ENCODE measurements around the gene SMARCAD1.

The SMARCAD1 gene

GRCh38 chr4:94216394-94216793 lies 8.7 kb downstream of the SMARCAD1 start:
- H3K36me3 ChIP-seq (ENCODE audit: control insufficient read depth in 1 of 2, insufficient read depth in 2 of 2, low read depth in 1 of 2, low read length in 2 of 2) = peaks cover 12 to 88% of the 10 kb centered on the region in 2 experiments
- H3K9ac ChIP-seq (ENCODE audit: low read length) = no peak overlapping the region
- no peak overlapping the region for H4K8ac ChIP-seq (ENCODE audit: low read length)
- no peak overlapping the region for H3K18ac ChIP-seq (ENCODE audit: low read depth in 1 of 2, low read length in 2 of 2)
- H3K9me3 ChIP-seq (ENCODE audit: control insufficient read depth, low read length) = no peaks in the 10 kb centered on the region
- no peak overlapping the region for H2AFZ ChIP-seq (ENCODE audit: low read depth, low read length)
- H4K91ac ChIP-seq (ENCODE audit: low read length) = no peak overlapping the region
- H3K4ac ChIP-seq (ENCODE audit: low read depth in 1 of 2, low read length in 2 of 2) = no peak overlapping the region
- no peak overlapping the region for H3K23ac ChIP-seq (ENCODE audit: low read length in 2 of 2)
- H3K4me3 ChIP-seq (ENCODE audit: insufficient read depth in 1 of 2, low read depth in 1 of 2, low read length in 2 of 2) = no peak overlapping the region
- H3K79me1 ChIP-seq (replicated peaks; ENCODE audit: low read length, poor library complexity, severe bottlenecking) = peaks cover 13% of the 10 kb centered on the region
- H2AK5ac ChIP-seq (ENCODE audit: low read length, severe bottlenecking) = no peak overlapping the region
- H3K4me2 ChIP-seq (ENCODE audit: low read length, poor library complexity, severe bottlenecking) = no peak overlapping the region
- WGBS = 100% methylated on average over 3 of the region's 3 CpGs
- H3K27me3 ChIP-seq (ENCODE audit: control insufficient read depth in 1 of 2, insufficient read depth in 1 of 2, low read length in 2 of 2) = no peaks in the 10 kb centered on the region
- H2BK12ac ChIP-seq (ENCODE audit: low read length in 2 of 2) = no peak overlapping the region
- H3K14ac ChIP-seq (ENCODE audit: low read length in 2 of 2) = no peak overlapping the region
- DNase-seq = no peak
- no peaks in the 10 kb centered on the region for H3K4me1 ChIP-seq (ENCODE audit: control insufficient read depth, insufficient read depth, low read depth, low read length)
- H3K27ac ChIP-seq (ENCODE audit: low read length, poor library complexity, severe bottlenecking) = no peak overlapping the region
- H2BK15ac ChIP-seq (ENCODE audit: low read depth, poor library complexity, severe bottlenecking) = no peak overlapping the region
- H2BK5ac ChIP-seq (ENCODE audit: low read depth, low read length, poor library complexity, severe bottlenecking) = no peak overlapping the region
- H2BK120ac ChIP-seq (ENCODE audit: low read depth, low read length) = no peak overlapping the region

- no peaks in the 10 kb centered on the region for H3K9me3 ChIP-seq (ENCODE audit: control insufficient read depth, low read length)
- H2BK120ac ChIP-seq (ENCODE audit: low read depth, low read length) = no peak overlapping the region
- H2BK15ac ChIP-seq (ENCODE audit: low read depth, poor library complexity, severe bottlenecking) = no peak overlapping the region
- H3K4ac ChIP-seq (ENCODE audit: low read depth in 1 of 2, low read length in 2 of 2) = no peak overlapping the region
- H3K4me2 ChIP-seq (ENCODE audit: low read length, poor library complexity, severe bottlenecking) = no peak overlapping the region
- H4K8ac ChIP-seq (ENCODE audit: low read length) = no peak overlapping the region
- H2BK12ac ChIP-seq (ENCODE audit: low read length in 2 of 2) = no peak overlapping the region
- WGBS = 100% methylated on average over 1 of the region's 3 CpGs
- H4K91ac ChIP-seq (ENCODE audit: low read length) = no peak overlapping the region
- H3K4me3 ChIP-seq (ENCODE audit: insufficient read depth in 1 of 2, low read depth in 1 of 2, low read length in 2 of 2) = no peak overlapping the region
- H3K79me1 ChIP-seq (replicated peaks; ENCODE audit: low read length, poor library complexity, severe bottlenecking) = peaks cover 14% of the 10 kb centered on the region
- DNase-seq = no peak
- no peak overlapping the region for H3K27ac ChIP-seq (ENCODE audit: low read length, poor library complexity, severe bottlenecking)
- H3K27me3 ChIP-seq (ENCODE audit: control insufficient read depth in 1 of 2, insufficient read depth in 1 of 2, low read length in 2 of 2) = no peaks in the 10 kb centered on the region
- no peak overlapping the region for H2AK5ac ChIP-seq (ENCODE audit: low read length, severe bottlenecking)
- no peak overlapping the region for H3K18ac ChIP-seq (ENCODE audit: low read depth in 1 of 2, low read length in 2 of 2)
- no peak overlapping the region for H3K23ac ChIP-seq (ENCODE audit: low read length in 2 of 2)
- H3K9ac ChIP-seq (ENCODE audit: low read length) = no peak overlapping the region
- H2AFZ ChIP-seq (ENCODE audit: low read depth, low read length) = no peak overlapping the region
- H3K4me1 ChIP-seq (ENCODE audit: control insufficient read depth, insufficient read depth, low read depth, low read length) = no peaks in the 10 kb centered on the region
- H3K36me3 ChIP-seq (ENCODE audit: control insufficient read depth in 1 of 2, insufficient read depth in 2 of 2, low read depth in 1 of 2, low read length in 2 of 2) = peaks cover 5 to 76% of the 10 kb centered on the region in 2 experiments
- H2BK5ac ChIP-seq (ENCODE audit: low read depth, low read length, poor library complexity, severe bottlenecking) = no peak overlapping the region
- H3K14ac ChIP-seq (ENCODE audit: low read length in 2 of 2) = no peak overlapping the region
Measured at GRCh38 chr4:94219402-94219801, 11.7 kb downstream of the SMARCAD1 start.

DNA sequence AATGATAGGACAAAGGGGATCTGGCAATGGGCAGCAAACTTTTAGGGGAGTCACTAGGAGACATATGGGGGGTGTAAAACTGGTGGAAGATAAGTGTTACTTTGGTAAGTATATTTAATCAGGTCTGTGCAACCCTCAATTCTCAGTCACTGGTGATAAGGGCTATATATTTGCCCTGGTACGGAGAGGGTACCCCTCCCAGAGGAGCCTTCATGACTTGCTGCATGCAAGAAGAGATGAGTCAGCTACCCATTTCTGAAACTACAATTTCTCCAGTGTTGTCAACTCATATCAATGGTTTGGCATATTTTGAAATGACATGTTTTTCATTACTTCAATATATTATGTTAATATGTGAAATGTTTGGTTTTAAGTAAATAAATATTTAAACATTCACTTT lies 14.3 kb downstream of the SMARCAD1 start:
- Histone ChIP-seq H3K14ac (ENCODE audit: low read length in 2 of 2) (no peak overlapping the region), H3K9ac (ENCODE audit: low read length) (no peak overlapping the region), H3K79me1 (replicated peaks; ENCODE audit: low read length, poor library complexity, severe bottlenecking) (peaks cover 14% of the 10 kb centered on the region), H4K8ac (ENCODE audit: low read length) (no peak overlapping the region), H3K9me3 (ENCODE audit: control insufficient read depth, low read length) (no peaks in the 10 kb centered on the region), H2BK120ac (ENCODE audit: low read depth, low read length) (no peak overlapping the region), H3K27ac (ENCODE audit: low read length, poor library complexity, severe bottlenecking) (no peak overlapping the region), H3K23ac (ENCODE audit: low read length in 2 of 2) (no peak overlapping the region), H3K36me3 (ENCODE audit: control insufficient read depth in 1 of 2, insufficient read depth in 2 of 2, low read depth in 1 of 2, low read length in 2 of 2) (peaks cover 2 to 59% of the 10 kb centered on the region in 2 experiments), H3K4me1 (ENCODE audit: control insufficient read depth, insufficient read depth, low read depth, low read length) (no peaks in the 10 kb centered on the region), H3K4ac (ENCODE audit: low read depth in 1 of 2, low read length in 2 of 2) (no peak overlapping the region), H2AK5ac (ENCODE audit: low read length, severe bottlenecking) (no peak overlapping the region), H3K4me2 (ENCODE audit: low read length, poor library complexity, severe bottlenecking) (no peak overlapping the region), H3K4me3 (ENCODE audit: insufficient read depth in 1 of 2, low read depth in 1 of 2, low read length in 2 of 2) (no peak overlapping the region), H3K18ac (ENCODE audit: low read depth in 1 of 2, low read length in 2 of 2) (no peak overlapping the region), H4K91ac (ENCODE audit: low read length) (no peak overlapping the region), H3K27me3 (ENCODE audit: control insufficient read depth in 1 of 2, insufficient read depth in 1 of 2, low read length in 2 of 2) (no peaks in the 10 kb centered on the region), H2AFZ (ENCODE audit: low read depth, low read length) (no peak overlapping the region), H2BK12ac (ENCODE audit: low read length in 2 of 2) (no peak overlapping the region), H2BK5ac (ENCODE audit: low read depth, low read length, poor library complexity, severe bottlenecking) (no peak overlapping the region), H2BK15ac (ENCODE audit: low read depth, poor library complexity, severe bottlenecking) (no peak overlapping the region)
- no peak for DNase-seq
- 90% methylated on average over 1 of the region's 1 CpG for WGBS

DNA sequence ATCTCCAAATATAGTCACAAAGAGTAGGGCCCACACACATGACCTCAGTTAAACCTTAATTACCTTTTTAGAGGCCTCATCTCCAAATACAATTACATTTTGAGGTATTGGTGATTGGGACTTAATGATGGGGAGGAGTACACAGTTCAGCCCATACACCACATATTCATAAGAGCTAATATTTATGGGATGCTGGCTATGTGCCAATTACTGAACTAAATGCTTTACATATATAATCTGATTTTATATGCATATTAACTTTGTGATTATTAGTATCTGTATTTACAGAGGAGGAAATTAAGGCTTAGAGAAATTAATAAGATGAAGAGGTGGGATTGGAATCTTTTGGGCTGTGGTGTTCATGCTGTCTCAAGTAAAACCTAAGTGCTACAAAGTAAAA lies 17.8 kb downstream of the SMARCAD1 start:
- H3K9me3 ChIP-seq (ENCODE audit: control insufficient read depth, low read length) = no peaks in the 10 kb centered on the region
- no peak overlapping the region for H4K91ac ChIP-seq (ENCODE audit: low read length)
- H2AK5ac ChIP-seq (ENCODE audit: low read length, severe bottlenecking) = no peak overlapping the region
- H2AFZ ChIP-seq (ENCODE audit: low read depth, low read length) = no peak overlapping the region
- H3K9ac ChIP-seq (ENCODE audit: low read length) = no peak overlapping the region
- H2BK120ac ChIP-seq (ENCODE audit: low read depth, low read length) = no peak overlapping the region
- peaks cover 2 to 65% of the 10 kb centered on the region in 2 experiments for H3K36me3 ChIP-seq (ENCODE audit: control insufficient read depth in 1 of 2, insufficient read depth in 2 of 2, low read depth in 1 of 2, low read length in 2 of 2)
- no peak overlapping the region for H3K4ac ChIP-seq (ENCODE audit: low read depth in 1 of 2, low read length in 2 of 2)
- no peak overlapping the region for H3K4me2 ChIP-seq (ENCODE audit: low read length, poor library complexity, severe bottlenecking)
- no peak overlapping the region for H3K4me3 ChIP-seq (ENCODE audit: insufficient read depth in 1 of 2, low read depth in 1 of 2, low read length in 2 of 2)
- peaks cover 19% of the 10 kb centered on the region for H3K79me1 ChIP-seq (replicated peaks; ENCODE audit: low read length, poor library complexity, severe bottlenecking)
- H3K14ac ChIP-seq (ENCODE audit: low read length in 2 of 2) = no peak overlapping the region
- no peak overlapping the region for H2BK12ac ChIP-seq (ENCODE audit: low read length in 2 of 2)
- no peak overlapping the region for H3K27ac ChIP-seq (ENCODE audit: low read length, poor library complexity, severe bottlenecking)
- H3K18ac ChIP-seq (ENCODE audit: low read depth in 1 of 2, low read length in 2 of 2) = no peak overlapping the region
- no peak overlapping the region for H2BK5ac ChIP-seq (ENCODE audit: low read depth, low read length, poor library complexity, severe bottlenecking)
- H4K8ac ChIP-seq (ENCODE audit: low read length) = no peak overlapping the region
- no peak for DNase-seq
- no peaks in the 10 kb centered on the region for H3K27me3 ChIP-seq (ENCODE audit: control insufficient read depth in 1 of 2, insufficient read depth in 1 of 2, low read length in 2 of 2)
- H2BK15ac ChIP-seq (ENCODE audit: low read depth, poor library complexity, severe bottlenecking) = no peak overlapping the region
- no peaks in the 10 kb centered on the region for H3K4me1 ChIP-seq (ENCODE audit: control insufficient read depth, insufficient read depth, low read depth, low read length)
- H3K23ac ChIP-seq (ENCODE audit: low read length in 2 of 2) = no peak overlapping the region
